Chondrocyte (in vitro differentiated cells): ENCODE data around the gene SAG. TPM values are rescaled to one million over a fixed set of nuclear protein-coding genes. Genes with fewer than 3 reads are reported as not detected.

ENCODE experiments used
- DNase-seq: peaks from one replicate; pipeline ENCODE4 v3.0.0; 2021; ENCODE audit warnings: mixed read lengths, low spot score
- H3K27ac Mint-ChIP-seq: one replicate; pipeline ENCODE4 v1.8.0; 2021; ENCODE audit warnings: mild to moderate bottlenecking, moderate library complexity, mixed read lengths; ENCODE audit not compliant: unreplicated experiment
- H3K27me3 Mint-ChIP-seq: 2 replicates; pipeline ENCODE4 v1.8.0; 2021; ENCODE audit warnings: low read depth, mixed read lengths
- H3K36me3 Mint-ChIP-seq: 2 replicates; pipeline ENCODE4 v1.8.0; 2021; ENCODE audit warnings: low read depth, mixed read lengths
- H3K4me1 Mint-ChIP-seq: 2 replicates; pipeline ENCODE4 v1.8.0; 2021; ENCODE audit warnings: low read depth, mild to moderate bottlenecking, mixed read lengths
- H3K4me3 Mint-ChIP-seq: one replicate; pipeline ENCODE4 v1.8.0; 2021; ENCODE audit warnings: mild to moderate bottlenecking, moderate library complexity, mixed read lengths; ENCODE audit not compliant: unreplicated experiment
- H3K9me3 Mint-ChIP-seq: 2 replicates; pipeline ENCODE4 v1.8.0; 2021; ENCODE audit warnings: low read depth, mixed read lengths
- total RNA-seq: library from RNA; stranded (reverse); gene quantifications from 3 replicates; pipeline ENCODE4 v1.2.1, GENCODE V29; 2021
- TF ChIP-seq, protein P1 (sequence below): fragments of 200-600 bp; sonication (generic); IDR thresholded peaks from 2 replicates; pipeline ENCODE4 v1.5.0; 2021; ENCODE audit warnings: antibody characterized with exemption, mild to moderate bottlenecking, moderate library complexity

The SAG gene
- total RNA-seq, 1 donor from 2014 or later = not detected

DNA sequence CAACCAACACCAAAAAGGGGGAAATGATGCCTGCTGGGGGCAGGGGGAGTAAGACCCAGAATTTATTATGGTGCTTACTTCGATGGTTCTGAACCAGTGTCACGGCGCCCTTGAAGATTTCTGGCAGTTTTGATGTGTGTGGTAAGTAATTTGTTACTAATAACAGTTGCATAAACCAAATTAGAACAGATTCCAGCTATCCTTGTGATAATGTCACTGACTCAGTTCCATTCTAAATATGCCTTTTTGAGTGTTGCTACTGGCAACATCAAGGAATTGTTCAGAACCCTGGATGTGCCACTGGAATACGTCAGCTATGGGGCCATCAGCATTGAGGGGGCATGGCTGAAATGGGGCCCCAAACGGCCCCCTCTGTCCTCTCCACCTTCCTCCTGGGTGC lies 11.6 kb downstream of the SAG start:
- no peak for DNase-seq
- Mint-ChIP-seq H3K36me3 (no peaks in the 10 kb centered on the region), H3K27me3 (peaks cover 11% of the 10 kb centered on the region), H3K27ac (no peak overlapping the region), H3K9me3 (no peaks in the 10 kb centered on the region), H3K4me3 (no peak overlapping the region), H3K4me1 (no peaks in the 10 kb centered on the region)
- TF ChIP-seq, protein P1, sequence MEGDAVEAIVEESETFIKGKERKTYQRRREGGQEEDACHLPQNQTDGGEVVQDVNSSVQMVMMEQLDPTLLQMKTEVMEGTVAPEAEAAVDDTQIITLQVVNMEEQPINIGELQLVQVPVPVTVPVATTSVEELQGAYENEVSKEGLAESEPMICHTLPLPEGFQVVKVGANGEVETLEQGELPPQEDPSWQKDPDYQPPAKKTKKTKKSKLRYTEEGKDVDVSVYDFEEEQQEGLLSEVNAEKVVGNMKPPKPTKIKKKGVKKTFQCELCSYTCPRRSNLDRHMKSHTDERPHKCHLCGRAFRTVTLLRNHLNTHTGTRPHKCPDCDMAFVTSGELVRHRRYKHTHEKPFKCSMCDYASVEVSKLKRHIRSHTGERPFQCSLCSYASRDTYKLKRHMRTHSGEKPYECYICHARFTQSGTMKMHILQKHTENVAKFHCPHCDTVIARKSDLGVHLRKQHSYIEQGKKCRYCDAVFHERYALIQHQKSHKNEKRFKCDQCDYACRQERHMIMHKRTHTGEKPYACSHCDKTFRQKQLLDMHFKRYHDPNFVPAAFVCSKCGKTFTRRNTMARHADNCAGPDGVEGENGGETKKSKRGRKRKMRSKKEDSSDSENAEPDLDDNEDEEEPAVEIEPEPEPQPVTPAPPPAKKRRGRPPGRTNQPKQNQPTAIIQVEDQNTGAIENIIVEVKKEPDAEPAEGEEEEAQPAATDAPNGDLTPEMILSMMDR = no peak

DNA sequence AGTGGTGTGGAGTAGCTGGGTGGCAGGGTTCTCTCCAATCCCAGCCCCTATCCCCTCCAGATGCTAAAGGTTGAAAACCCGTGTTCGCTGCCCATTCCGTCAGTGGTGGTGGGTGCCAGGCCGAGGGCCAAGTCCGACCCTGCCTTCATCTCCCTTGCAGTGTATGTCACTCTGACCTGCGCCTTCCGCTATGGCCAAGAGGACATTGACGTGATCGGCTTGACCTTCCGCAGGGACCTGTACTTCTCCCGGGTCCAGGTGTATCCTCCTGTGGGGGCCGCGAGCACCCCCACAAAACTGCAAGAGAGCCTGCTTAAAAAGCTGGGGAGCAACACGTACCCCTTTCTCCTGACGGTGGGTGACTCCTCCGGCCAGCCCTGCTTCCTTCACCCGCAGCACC lies 12.9 kb downstream of the SAG start:
- Mint-ChIP-seq H3K27me3 (peaks cover 13% of the 10 kb centered on the region), H3K27ac (no peak overlapping the region), H3K4me1 (no peaks in the 10 kb centered on the region), H3K4me3 (no peak overlapping the region), H3K9me3 (no peaks in the 10 kb centered on the region), H3K36me3 (no peaks in the 10 kb centered on the region)
- TF ChIP-seq, protein P1 = no peak
- DNase-seq = peak; percentile 60

DNA sequence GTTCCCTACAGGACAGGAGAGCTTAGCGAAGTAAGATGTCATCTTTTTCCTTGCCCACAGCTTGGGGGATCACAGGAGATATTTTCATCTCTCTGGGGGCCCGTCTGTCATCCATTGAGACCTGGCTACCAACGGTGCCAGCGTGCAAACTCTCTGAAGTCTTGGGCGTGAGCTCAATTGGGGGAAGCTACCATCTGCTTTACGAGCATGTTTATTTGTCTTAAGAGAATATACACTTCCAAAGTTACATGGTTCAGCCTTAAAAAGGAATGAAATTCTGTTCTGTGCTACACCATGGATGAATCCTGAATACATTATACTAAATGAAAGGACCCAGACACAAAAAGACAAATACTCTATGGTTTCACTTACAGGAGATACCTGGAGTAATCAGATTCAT lies 13.6 kb downstream of the SAG start:
- DNase-seq = peak; percentile 13
- Mint-ChIP-seq H3K4me1 (no peaks in the 10 kb centered on the region), H3K36me3 (no peaks in the 10 kb centered on the region), H3K9me3 (no peaks in the 10 kb centered on the region), H3K4me3 (no peak overlapping the region), H3K27ac (no peak overlapping the region), H3K27me3 (peaks cover 13% of the 10 kb centered on the region)
- TF ChIP-seq, protein P1 = no peak

DNA sequence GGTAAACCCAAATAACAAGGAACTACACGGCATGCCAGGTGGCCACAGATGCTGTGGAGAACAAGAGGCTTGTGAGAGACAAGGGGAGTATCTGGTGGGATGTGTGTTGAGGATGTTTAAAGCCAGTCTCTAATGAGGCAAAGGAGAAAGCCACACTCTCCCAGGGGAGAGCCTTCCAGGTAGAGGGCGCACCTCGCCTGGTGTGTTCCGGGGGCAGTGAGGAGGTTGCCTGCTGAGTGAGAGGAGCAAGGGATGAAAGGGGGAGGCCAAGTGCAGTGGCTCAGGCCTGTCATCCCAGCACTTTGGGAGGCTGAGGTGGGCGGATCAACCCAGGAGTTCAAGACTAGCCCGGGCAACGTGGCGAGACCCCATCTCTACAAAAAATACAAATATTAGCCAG lies 16.2 kb downstream of the SAG start:
- TF ChIP-seq, protein P1 = no peak

DNA sequence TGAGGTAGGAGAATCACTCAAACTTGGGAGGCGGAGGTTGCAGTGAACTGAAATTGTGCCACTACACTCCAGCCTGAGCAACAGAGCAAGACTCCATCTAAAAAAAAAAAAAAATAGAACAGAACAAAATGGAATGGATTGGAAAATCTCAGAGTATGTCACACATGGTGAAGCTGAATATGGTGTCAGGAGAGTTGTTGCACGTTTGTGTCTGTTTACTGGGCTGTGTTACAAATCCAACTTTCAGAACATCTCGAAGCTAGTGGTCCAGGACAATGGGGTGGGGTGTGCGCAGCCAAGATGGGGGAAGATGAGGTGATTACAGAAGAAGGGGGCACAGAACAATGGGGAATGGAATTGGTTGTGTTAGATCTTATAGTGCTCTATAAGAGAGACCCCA lies 17.6 kb downstream of the SAG start:
- Mint-ChIP-seq H3K27ac (no peak overlapping the region), H3K36me3 (no peaks in the 10 kb centered on the region), H3K4me1 (no peaks in the 10 kb centered on the region), H3K9me3 (no peaks in the 10 kb centered on the region), H3K4me3 (no peak overlapping the region), H3K27me3 (peaks cover 9% of the 10 kb centered on the region)
- DNase-seq = peak; percentile 4
- TF ChIP-seq, protein P1 = no peak

More for the DNA sequence above, 16.2 kb downstream of the SAG start:
- no peaks in the 10 kb centered on the region for H3K4me1 Mint-ChIP-seq
- DNase-seq = peak; percentile 55
- no peaks in the 10 kb centered on the region for H3K36me3 Mint-ChIP-seq
- no peaks in the 10 kb centered on the region for H3K9me3 Mint-ChIP-seq
- H3K27me3 Mint-ChIP-seq = peaks cover 13% of the 10 kb centered on the region
- H3K27ac Mint-ChIP-seq = no peak overlapping the region
- H3K4me3 Mint-ChIP-seq = no peak overlapping the region
